ENCODE measurements around the gene SAMD11.

Gene SAMD11

GRCh38 chr1:978069-978834, 54.5 kb downstream of the SAMD11 start:
- TF ChIP-seq, protein P1, sequence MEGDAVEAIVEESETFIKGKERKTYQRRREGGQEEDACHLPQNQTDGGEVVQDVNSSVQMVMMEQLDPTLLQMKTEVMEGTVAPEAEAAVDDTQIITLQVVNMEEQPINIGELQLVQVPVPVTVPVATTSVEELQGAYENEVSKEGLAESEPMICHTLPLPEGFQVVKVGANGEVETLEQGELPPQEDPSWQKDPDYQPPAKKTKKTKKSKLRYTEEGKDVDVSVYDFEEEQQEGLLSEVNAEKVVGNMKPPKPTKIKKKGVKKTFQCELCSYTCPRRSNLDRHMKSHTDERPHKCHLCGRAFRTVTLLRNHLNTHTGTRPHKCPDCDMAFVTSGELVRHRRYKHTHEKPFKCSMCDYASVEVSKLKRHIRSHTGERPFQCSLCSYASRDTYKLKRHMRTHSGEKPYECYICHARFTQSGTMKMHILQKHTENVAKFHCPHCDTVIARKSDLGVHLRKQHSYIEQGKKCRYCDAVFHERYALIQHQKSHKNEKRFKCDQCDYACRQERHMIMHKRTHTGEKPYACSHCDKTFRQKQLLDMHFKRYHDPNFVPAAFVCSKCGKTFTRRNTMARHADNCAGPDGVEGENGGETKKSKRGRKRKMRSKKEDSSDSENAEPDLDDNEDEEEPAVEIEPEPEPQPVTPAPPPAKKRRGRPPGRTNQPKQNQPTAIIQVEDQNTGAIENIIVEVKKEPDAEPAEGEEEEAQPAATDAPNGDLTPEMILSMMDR (IDR thresholded peaks at IDR 0.05; ENCODE audit: low read depth, low read length), result no peak
- no peak overlapping the region for H3K4me3 ChIP-seq (ENCODE audit: low read depth, low read length)

GRCh38 chr1:978835-979743, 55.4 kb downstream of the SAMD11 start:
- no peak overlapping the region for H3K4me3 ChIP-seq (ENCODE audit: low read depth, low read length)
- TF ChIP-seq, protein P1 (IDR thresholded peaks at IDR 0.05; ENCODE audit: low read depth, low read length), result no peak

DNA sequence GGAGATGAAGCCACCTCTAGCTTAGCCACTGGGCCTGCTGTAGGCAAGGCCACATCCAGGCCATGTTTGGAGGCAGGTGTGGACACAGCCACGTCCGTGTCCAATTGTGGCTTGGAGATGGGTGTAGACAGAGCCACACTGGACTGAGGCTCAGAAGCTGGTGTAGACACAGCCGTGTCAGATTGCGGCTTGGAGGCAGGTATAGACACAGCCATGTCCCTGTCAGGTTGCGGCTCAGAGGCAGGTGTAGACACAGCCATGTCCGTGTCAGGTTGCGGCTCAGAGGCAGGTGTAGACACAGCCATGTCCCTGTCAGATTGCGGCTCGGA, 56.0 kb downstream of the SAMD11 start:
- TF ChIP-seq, protein P1 (IDR thresholded peaks at IDR 0.05; ENCODE audit: low read depth, low read length), result no peak

GRCh38 chr1:980137-980571, 56.4 kb downstream of the SAMD11 start:
- TF ChIP-seq, protein P1 (IDR thresholded peaks at IDR 0.05; ENCODE audit: low read depth, low read length), result no peak
- H3K4me3 ChIP-seq (ENCODE audit: low read depth, low read length), result no peak overlapping the region

More for the DNA sequence above, 56.0 kb downstream of the SAMD11 start:
- H3K4me3 ChIP-seq (ENCODE audit: low read depth, low read length), result no peak overlapping the region

DNA sequence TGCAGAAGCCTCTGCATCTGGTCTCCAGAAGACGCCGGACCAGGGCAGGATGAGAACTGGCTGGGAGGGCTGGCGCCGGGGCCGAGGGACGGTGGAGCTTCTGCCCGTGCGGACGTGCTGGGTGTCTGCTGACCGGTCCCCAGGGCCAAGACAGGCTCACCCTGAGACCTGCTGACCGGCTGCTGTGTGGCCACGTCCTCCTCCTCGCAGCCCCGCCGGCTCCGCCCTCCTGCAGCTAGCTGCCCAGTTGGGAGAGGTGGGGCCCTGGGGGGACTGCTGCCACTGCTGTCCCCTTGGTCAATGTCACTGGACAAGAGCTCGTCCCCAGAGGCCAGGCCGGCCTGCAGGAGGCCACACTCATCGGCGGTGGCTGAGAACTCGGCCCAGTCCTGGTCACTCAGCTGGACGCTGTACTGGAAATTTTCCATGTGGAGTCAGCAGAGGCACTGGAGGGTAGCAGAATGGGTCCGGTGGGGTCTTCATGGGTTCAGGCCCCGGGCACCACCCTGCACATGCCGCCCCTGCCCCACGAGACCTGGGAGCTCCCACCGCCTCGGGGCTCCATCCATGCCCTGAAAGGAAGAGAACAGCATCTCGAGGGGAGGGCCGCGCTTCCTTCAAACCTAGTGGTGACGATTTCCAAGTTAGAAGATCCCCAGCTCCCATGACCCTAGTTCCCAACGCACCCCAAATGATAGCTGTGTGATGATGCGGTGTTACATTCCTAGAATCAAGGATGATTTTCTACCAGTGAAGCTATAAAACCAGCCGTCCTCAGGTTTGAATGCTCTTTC, 57.1 kb downstream of the SAMD11 start:
- TF ChIP-seq, protein P1 (IDR thresholded peaks at IDR 0.05; ENCODE audit: low read depth, low read length), result no peak
- H3K4me3 ChIP-seq (ENCODE audit: low read depth, low read length), result no peak overlapping the region

DNA sequence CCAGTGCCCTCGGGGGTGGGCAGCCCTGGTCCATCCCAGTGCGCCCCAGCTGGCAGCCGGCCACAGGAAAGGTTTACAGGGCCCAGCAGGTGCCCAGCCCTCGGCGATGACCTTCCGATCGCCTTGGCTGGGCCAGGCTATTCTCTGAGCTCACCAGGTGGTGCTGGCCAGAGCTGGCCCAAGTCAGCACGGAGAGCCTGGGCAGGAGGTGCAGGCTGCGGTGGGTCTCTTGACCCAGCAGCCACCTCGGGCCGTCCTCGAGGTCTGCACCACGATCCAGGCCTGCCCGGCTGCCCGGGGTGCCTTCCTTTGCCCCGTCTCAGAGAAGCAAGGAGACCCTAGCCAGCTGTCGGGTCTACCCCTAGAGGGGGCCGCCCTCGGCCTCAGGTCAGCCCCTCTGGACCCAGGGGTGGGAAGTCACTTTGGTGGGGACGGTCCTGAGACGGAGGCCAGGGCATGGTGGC, 57.8 kb downstream of the SAMD11 start:
- H3K4me3 ChIP-seq (ENCODE audit: low read depth, low read length), result no peak overlapping the region

More for the DNA sequence above, 57.8 kb downstream of the SAMD11 start:
- TF ChIP-seq, protein P1 (IDR thresholded peaks at IDR 0.05; ENCODE audit: low read depth, low read length), result no peak
